H1 (cell line): ENCODE measurements around the gene LCN2. TPM values are rescaled to one million over a fixed set of nuclear protein-coding genes. Genes with fewer than 3 reads are reported as not detected.

ENCODE experiments used
- CTCF ChIA-PET: fragments of 300-600 bp; sonication (Branson Sonifier 250); formaldehyde crosslinking; loops from one replicate; lab custom pipeline; 2021; ENCODE audit not compliant: partially characterized antibody; lab: Charles Lee
- POLR2A ChIA-PET: fragments of 300-600 bp; sonication (Branson Sonifier 250); formaldehyde crosslinking; loops from one replicate; lab custom pipeline; 2021; ENCODE audit warnings: inconsistent platforms; ENCODE audit not compliant: partially characterized antibody; lab: Charles Lee
- DNase-seq, 2 experiments: peaks; one replicate each; pipeline versions ENCODE4 v3.0.0 to v3.0.0-alpha.2; 2010 to 2022; ENCODE audit warnings: low spot score in 2 of 2, low read depth in 1 of 2, mixed read lengths in 1 of 2
- FAIRE-seq: peaks from 2 replicates; lab custom pipeline; 2011; peaks lifted over from hg19 to GRCh38; lab: Jason Lieb, UNC
- H2AFZ ChIP-seq: 2 replicates; pipeline ENCODE4 v1.8.1; 2012; ENCODE audit warnings: low read length, inconsistent platforms
- H2AK5ac ChIP-seq: 2 replicates; pipeline ENCODE4 v1.6.1; 2013; ENCODE audit warnings: low read depth, low read length
- H2BK120ac ChIP-seq: replicated peaks from 2 replicates; pipeline ENCODE3; 2013; ENCODE audit warnings: low read depth, low read length, inconsistent platforms
- H2BK12ac ChIP-seq: 2 replicates; pipeline ENCODE4 v1.6.1; 2013; ENCODE audit warnings: low read depth, low read length
- H2BK15ac ChIP-seq: 2 replicates; pipeline ENCODE4 v1.6.1; 2013; ENCODE audit warnings: low read length
- H2BK20ac ChIP-seq: 2 replicates; pipeline ENCODE4 v1.6.1; 2013; ENCODE audit warnings: low read length
- H2BK5ac ChIP-seq: 2 replicates; pipeline ENCODE4 v1.6.1; 2013; ENCODE audit warnings: low read depth, low read length
- H3K14ac ChIP-seq: 2 replicates; pipeline ENCODE4 v1.6.1; 2013; ENCODE audit warnings: inconsistent platforms; ENCODE audit not compliant: insufficient read length
- H3K18ac ChIP-seq: 2 replicates; pipeline ENCODE4 v1.6.1; 2013; ENCODE audit warnings: low read length; ENCODE audit errors: extremely low read depth
- H3K23ac ChIP-seq: 2 replicates; pipeline ENCODE4 v1.6.1; 2013; ENCODE audit warnings: inconsistent platforms; ENCODE audit not compliant: insufficient read length
- H3K23me2 ChIP-seq: 2 replicates; pipeline ENCODE4 v1.6.1; 2013; ENCODE audit warnings: low read depth, low read length
- H3K27ac ChIP-seq: 2 replicates; pipeline ENCODE4 v1.6.1; 2011; ENCODE audit warnings: low read depth, low read length, inconsistent platforms
- H3K27me3 ChIP-seq, 4 experiments: replicated peaks in 1 of 4; 1 replicate in 1 of 4; 2 replicates in 3 of 4; pipeline versions ENCODE4 v1.6.1 to v1.8.1; 2011 to 2013; ENCODE audit warnings: low read length in 3 of 4, mild to moderate bottlenecking in 3 of 4, inconsistent platforms in 2 of 4, mixed read lengths in 2 of 4, moderate library complexity in 1 of 4; ENCODE audit not compliant: control insufficient read depth in 3 of 4, insufficient read depth in 3 of 4; ENCODE audit errors: extremely low read depth in 1 of 4
- H3K36me3 ChIP-seq, 4 experiments: 2 replicates each; pipeline versions ENCODE4 v1.6.1 to v1.8.1; 2011 to 2013; ENCODE audit warnings: mild to moderate bottlenecking in 4 of 4, low read length in 3 of 4, moderate library complexity in 2 of 4, control low read depth in 1 of 4, inconsistent platforms in 1 of 4; ENCODE audit not compliant: insufficient read depth in 4 of 4, control insufficient read depth in 2 of 4
- H3K4ac ChIP-seq: replicated peaks from 2 replicates; pipeline ENCODE3; 2013; ENCODE audit warnings: low read length, low read depth, mixed read lengths, inconsistent platforms; ENCODE audit not compliant: insufficient read length
- H3K4me1 ChIP-seq, 4 experiments: replicated peaks in 1 of 4; 1 replicate in 1 of 4; 2 replicates in 3 of 4; pipeline versions ENCODE4 v1.6.1 to v1.8.1; 2011 to 2013; ENCODE audit warnings: low read length in 3 of 4, inconsistent platforms in 2 of 4, mixed read lengths in 1 of 4; ENCODE audit not compliant: insufficient read depth in 4 of 4, control insufficient read depth in 3 of 4
- H3K4me2 ChIP-seq, 2 experiments: 2 replicates each; pipeline versions ENCODE4 v1.6.1 to v1.8.1; 2011 to 2013; ENCODE audit warnings: low read depth in 2 of 2, low read length in 2 of 2, control low read depth in 1 of 2, inconsistent platforms in 1 of 2, mild to moderate bottlenecking in 1 of 2; ENCODE audit not compliant: insufficient read depth in 1 of 2
- H3K4me3 ChIP-seq, 4 experiments: fragments of 200-600, 300-600 bp in 1 of 4; sonication (generic), shearing (Covaris generic), sonication (Bioruptor Twin) in 1 of 4; 2 replicates each; pipeline versions ENCODE4 v1.5.1 to v1.8.1; 2011 to 2016; ENCODE audit warnings: low read length in 4 of 4, low read depth in 3 of 4, control low read depth in 2 of 4, inconsistent platforms in 2 of 4, mild to moderate bottlenecking in 2 of 4, mixed read lengths in 1 of 4, moderate library complexity in 1 of 4; ENCODE audit not compliant: insufficient read depth in 2 of 4; ENCODE audit errors: extremely low read depth in 1 of 4
- H3K56ac ChIP-seq: replicated peaks from 2 replicates; pipeline ENCODE3; 2013; ENCODE audit warnings: low read depth, mild to moderate bottlenecking, mixed read lengths, low read length, inconsistent platforms; ENCODE audit not compliant: insufficient read length
- H3K79me1 ChIP-seq: 2 replicates; pipeline ENCODE4 v1.6.1; 2013; ENCODE audit warnings: low read depth, low read length, control low read depth
- H3K79me2 ChIP-seq, 2 experiments: 2 replicates each; pipeline versions ENCODE4 v1.6.1 to v1.8.1; 2012 to 2013; ENCODE audit warnings: low read length in 2 of 2, mild to moderate bottlenecking in 2 of 2, inconsistent platforms in 1 of 2; ENCODE audit not compliant: insufficient read depth in 2 of 2, control insufficient read depth in 1 of 2
- H3K9ac ChIP-seq, 4 experiments: replicated peaks in 1 of 4; 1 replicate in 1 of 4; 2 replicates in 3 of 4; pipeline versions ENCODE4 v1.6.1 to v1.8.1; 2011 to 2013; ENCODE audit warnings: low read depth in 3 of 4, low read length in 3 of 4, control low read depth in 2 of 4, mild to moderate bottlenecking in 2 of 4, moderate library complexity in 2 of 4, inconsistent platforms in 1 of 4; ENCODE audit errors: extremely low read depth in 1 of 4
- H3K9me3 ChIP-seq, 2 experiments: 2 replicates each; pipeline versions ENCODE4 v1.6.1 to v1.8.1; 2012 to 2013; ENCODE audit warnings: mild to moderate bottlenecking in 2 of 2, moderate library complexity in 2 of 2, control low read depth in 1 of 2, inconsistent platforms in 1 of 2, low read depth in 1 of 2, low read length in 1 of 2, mixed read lengths in 1 of 2; ENCODE audit not compliant: insufficient read depth in 2 of 2
- H4K20me1 ChIP-seq, 2 experiments: replicated peaks in 1 of 2; 2 replicates each; pipeline versions ENCODE3 to v1.8.1; 2011 to 2013; ENCODE audit warnings: inconsistent platforms in 2 of 2, low read length in 2 of 2, mild to moderate bottlenecking in 1 of 2; ENCODE audit not compliant: insufficient read depth in 2 of 2, control insufficient read depth in 1 of 2
- H4K5ac ChIP-seq: 2 replicates; pipeline ENCODE4 v1.6.1; 2013; ENCODE audit warnings: low read length, low read depth, mixed read lengths, inconsistent platforms; ENCODE audit not compliant: insufficient read length
- H4K8ac ChIP-seq: 2 replicates; pipeline ENCODE4 v1.8.0; 2013; ENCODE audit warnings: mild to moderate bottlenecking, moderate library complexity, low read length, inconsistent platforms; ENCODE audit not compliant: insufficient read depth; ENCODE audit errors: extremely low read depth
- H4K91ac ChIP-seq: replicated peaks from 2 replicates; pipeline ENCODE3; 2013; ENCODE audit warnings: low read length, mixed read lengths, inconsistent platforms; ENCODE audit not compliant: insufficient read length
- CBX5 ChIP-seq: fragments of 300-800, 300-1000 bp; sonication (generic); IDR thresholded peaks from 2 replicates; pipeline ENCODE4 v1.7.1; 2016; ENCODE audit warnings: antibody characterized with exemption, low read length, low read depth
- CEBPB ChIP-seq: IDR thresholded peaks from 2 replicates; pipeline ENCODE4 v1.6.1; 2012; ENCODE audit warnings: low read depth, low read length
- CHD1 ChIP-seq: IDR thresholded peaks from 2 replicates; pipeline ENCODE4 v1.6.1; 2012; ENCODE audit warnings: low read depth, low read length, improper control_type of control experiment
- JUN ChIP-seq: IDR thresholded peaks from 2 replicates; pipeline ENCODE4 v1.6.1; 2011; ENCODE audit warnings: low read depth, mild to moderate bottlenecking, improper control_type of control experiment, low read length
- POU5F1 ChIP-seq: IDR thresholded peaks from 2 replicates; pipeline ENCODE4 v1.6.1; 2011; ENCODE audit warnings: low read depth, mild to moderate bottlenecking, low read length, moderate library complexity
- RFX5 ChIP-seq: IDR thresholded peaks from 2 replicates; pipeline ENCODE4 v1.6.1; 2011; ENCODE audit warnings: low read depth, low read length, improper control_type of control experiment, borderline replicate concordance
- SAP30 ChIP-seq: fragments of 300-600 bp; sonication (generic); IDR thresholded peaks from 2 replicates; pipeline ENCODE4 v1.7.1; 2012; ENCODE audit warnings: low read length, moderate library complexity, mild to moderate bottlenecking, inconsistent platforms; ENCODE audit not compliant: insufficient read depth, insufficient replicate concordance
- SIX5 ChIP-seq: IDR thresholded peaks from 2 replicates; pipeline ENCODE4 v1.6.1; 2011; ENCODE audit warnings: mild to moderate bottlenecking, low read depth, low read length
- WGBS, 2 experiments: shearing (Covaris generic) in 1 of 2; methylation state at CpG; one replicate each; pipeline versions ENCODE4 v1.1.6 to v1.1.7; 2013 to 2015; ENCODE audit warnings: low lambda C conversion rate in 2 of 2, mixed read lengths in 2 of 2, inconsistent platforms in 1 of 2, low coverage in 1 of 2, missing lambda C conversion rate in 1 of 2; ENCODE audit not compliant: insufficient replicate concordance in 2 of 2, insufficient coverage in 1 of 2, insufficient read length in 1 of 2; ENCODE audit errors: extremely low coverage in 1 of 2, missing lambda C conversion rate in 1 of 2; 5-methylcytosine and 5-hydroxymethylcytosine counted together
- polyA plus RNA-seq, 7 experiments: library from polyadenylated mRNA; depleted of rRNA in 3 of 7; stranded (reverse) in 5 of 7; unstranded in 2 of 7; fragments of >200 nt in 5 of 7; fragments of 200-250 nt in 2 of 7; gene quantifications; 1 replicate in 5 of 7; 2 replicates in 1 of 7; 4 replicates in 1 of 7; pipeline versions ENCODE4 v1.2.1 to v1.2.3, GENCODE V29; 2011 to 2013; ENCODE audit warnings: missing spikeins in 2 of 7, mixed read lengths in 2 of 7
- total RNA-seq: library from RNA; stranded (reverse); fragmentation: NEBNext Ultra II Directional; extraction: Animal tissue kit (Norgen Biotek cat#: 25700); gene quantifications from 2 replicates; pipeline ENCODE4 v1.2.1, GENCODE V29; 2021

The LCN2 gene
- total and polyA plus RNA-seq, 2 of the 8 experiments (the other 6 are each of a cell fraction or from before 2014, with no cell fraction given), result 1.1 to 1.6 TPM

DNA sequence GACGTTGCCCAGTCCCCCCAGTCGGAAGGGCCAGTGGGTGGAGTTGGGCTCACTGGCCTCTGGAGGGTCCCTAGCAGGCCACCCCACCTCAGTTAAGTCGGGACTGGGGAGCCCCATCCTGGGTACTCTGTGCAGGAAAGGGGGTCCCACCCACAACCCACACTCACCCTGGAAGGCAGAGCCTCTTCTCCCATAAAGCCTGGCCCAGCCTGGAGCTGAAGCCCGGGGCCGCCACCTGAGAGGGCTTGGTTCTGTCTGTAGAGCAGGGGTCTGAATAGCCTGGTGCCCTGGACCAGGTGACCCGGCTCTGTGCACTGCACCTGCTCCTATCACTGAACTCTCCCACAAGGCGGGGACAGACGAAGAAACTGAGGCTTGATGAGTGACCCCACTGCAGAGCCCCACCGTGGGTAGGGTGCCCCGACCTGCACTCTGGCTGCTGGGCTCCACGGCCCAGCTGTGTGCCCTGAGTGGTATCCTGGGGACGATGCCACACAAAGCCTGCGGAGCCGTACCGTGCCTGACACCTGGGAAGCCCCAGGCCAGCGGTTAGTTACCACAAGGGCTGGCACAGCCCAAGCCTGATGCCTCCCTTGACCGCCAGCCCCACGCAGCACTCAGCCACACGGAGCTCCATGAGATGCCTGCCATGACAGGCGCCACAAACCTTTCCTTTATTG lies 29.1 kb upstream of the LCN2 start:
- H4K91ac ChIP-seq, result no peak overlapping the region
- H3K9ac ChIP-seq, result no peak overlapping the region
- peaks cover 3 to 24% of the 10 kb centered on the region in 2 experiments for H4K20me1 ChIP-seq
- no peaks in the 10 kb centered on the region for H3K27me3 ChIP-seq
- H3K23me2 ChIP-seq, result no peaks in the 10 kb centered on the region
- H3K4me1 ChIP-seq, result peaks cover 0 to 4% (median under 1%) of the 10 kb centered on the region in 4 experiments; a peak in 3 of 7 replicates
- no peak for FAIRE-seq
- no peak overlapping the region for H4K5ac ChIP-seq
- no peak overlapping the region for H2BK15ac ChIP-seq
- H3K23ac ChIP-seq, result no peak overlapping the region
- no peak overlapping the region for H2BK20ac ChIP-seq
- no peak overlapping the region for H2BK12ac ChIP-seq
- H3K9me3 ChIP-seq, result no peaks in the 10 kb centered on the region
- peaks cover 2 to 26% (median 8%) of the 10 kb centered on the region in 4 experiments; a peak in 4 of 8 replicates for H3K36me3 ChIP-seq
- H3K4me3 ChIP-seq, result no peak overlapping the region
- peak overlapping the region; percentile 4; the same call in 1 of the 2 replicates for H4K8ac ChIP-seq
- H3K4ac ChIP-seq, result no peak overlapping the region
- no peak overlapping the region for H3K56ac ChIP-seq
- H2BK120ac ChIP-seq, result no peak overlapping the region
- no peak for DNase-seq
- H3K14ac ChIP-seq, result no peak overlapping the region
- no peaks in the 10 kb centered on the region; the same call in 1 of the 2 replicates for H3K79me1 ChIP-seq
- peaks cover 0 to 4% of the 10 kb centered on the region in 2 experiments; a peak in 1 of 4 replicates for H3K79me2 ChIP-seq
- no peak overlapping the region for H3K27ac ChIP-seq
- no peak overlapping the region for H2AFZ ChIP-seq
- H2AK5ac ChIP-seq, result no peak overlapping the region
- H2BK5ac ChIP-seq, result no peak overlapping the region
- WGBS, 2 experiments, result 86% methylated on average over 20 of the region's 20 CpGs; no CpG with 5 or more reads in 1 of the 2 experiments
- no peak overlapping the region for H3K4me2 ChIP-seq
- H3K18ac ChIP-seq, result no peak overlapping the region
- CTCF ChIA-PET, result interaction anchor here (0.6 to 2.4 kb wide), 6 partner anchors 9 to 232 kb away, joined by 3 to 11 read pairs (median 3); no protein-coding TSS in a partner anchor
- POLR2A ChIA-PET, result interaction anchor here (0.6 to 1.8 kb wide), 7 partner anchors 9 to 51 kb away, joined by 3 to 6 read pairs (median 4); no protein-coding TSS in a partner anchor
- TF ChIP-seq JUN (no peak), CEBPB (no peak), POU5F1 (no peak), CBX5 (no peak), CHD1 (no peak), RFX5 (no peak), SIX5 (no peak), SAP30 (no peak)
